H1 (cell line): ENCODE results near the gene ZNF511. TPM values are rescaled to one million over a fixed set of nuclear protein-coding genes. Genes with fewer than 3 reads are reported as not detected.

Experiments
- SRF ChIP-seq: IDR thresholded peaks from 2 replicates; pipeline ENCODE4 v1.6.1; 2011; ENCODE audit warnings: mild to moderate bottlenecking, low read depth, low read length, moderate library complexity
- polyA plus RNA-seq, 7 experiments: library from polyadenylated mRNA; depleted of rRNA in 3 of 7; stranded (reverse) in 5 of 7; unstranded in 2 of 7; fragments of >200 nt in 5 of 7; fragments of 200-250 nt in 2 of 7; gene quantifications; 1 replicate in 5 of 7; 2 replicates in 1 of 7; 4 replicates in 1 of 7; pipeline versions ENCODE4 v1.2.1 to v1.2.3, GENCODE V29; 2011 to 2013; ENCODE audit warnings: missing spikeins in 2 of 7, mixed read lengths in 2 of 7
- total RNA-seq: library from RNA; stranded (reverse); fragmentation: NEBNext Ultra II Directional; extraction: Animal tissue kit (Norgen Biotek cat#: 25700); gene quantifications from 2 replicates; pipeline ENCODE4 v1.2.1, GENCODE V29; 2021

Gene ZNF511
- total and polyA plus RNA-seq, 2 of the 8 experiments (the other 6 are each of a cell fraction or from before 2014, with no cell fraction given): 55.4 to 71.7 TPM

- no peak for TF ChIP-seq SRF
Observed at GRCh38 chr10:133358925-133359310, 50.2 kb downstream of the ZNF511 start (continued).
